Duodenal mucosa (tissue), 2 donors: ENCODE results near the gene NDUFB8.

Experiments used
- H3K27ac ChIP-seq: one replicate; pipeline ENCODE4 v1.7.0; 2013; ENCODE audit warnings: low read depth, low read length
- H3K27me3 ChIP-seq, 2 donors: one replicate each; pipeline ENCODE4 v1.7.0; 2013; ENCODE audit warnings: low read length in 2 of 2, control low read depth in 1 of 2; ENCODE audit not compliant: insufficient read depth in 2 of 2, control insufficient read depth in 1 of 2
- H3K36me3 ChIP-seq, 2 donors: one replicate each; pipeline ENCODE4 v1.7.0; 2013; ENCODE audit warnings: low read length in 2 of 2, control low read depth in 1 of 2; ENCODE audit not compliant: insufficient read depth in 2 of 2, control insufficient read depth in 1 of 2
- H3K4me1 ChIP-seq, 2 donors: one replicate each; pipeline ENCODE4 v1.7.0; 2013; ENCODE audit warnings: low read length in 2 of 2, control low read depth in 1 of 2; ENCODE audit not compliant: insufficient read depth in 2 of 2, control insufficient read depth in 1 of 2
- H3K4me3 ChIP-seq, 2 donors: one replicate each; pipeline ENCODE4 v1.7.0; 2013; ENCODE audit warnings: low read length in 2 of 2, low read depth in 1 of 2
- H3K9ac ChIP-seq, 2 donors: one replicate each; pipeline ENCODE4 v1.7.0; 2013; ENCODE audit warnings: low read length in 2 of 2, low read depth in 1 of 2
- H3K9me3 ChIP-seq, 2 donors: one replicate each; pipeline ENCODE4 v1.7.0; 2013; ENCODE audit warnings: low read length in 2 of 2, control low read depth in 1 of 2; ENCODE audit not compliant: control insufficient read depth in 1 of 2

The NDUFB8 gene

GRCh38 chr10:100544950-100545349, 15.3 kb upstream of the NDUFB8 start:
- peaks cover 48 to 85% of the 10 kb centered on the region in 2 donors for H3K36me3 ChIP-seq

GRCh38 chr10:100537475-100537874, 7.8 kb upstream of the NDUFB8 start:
- H3K4me3 ChIP-seq: no peak overlapping the region
- H3K9me3 ChIP-seq: no peaks in the 10 kb centered on the region
- H3K4me1 ChIP-seq: peaks cover 16 to 17% of the 10 kb centered on the region in 2 donors
- H3K9ac ChIP-seq: no peak overlapping the region
- H3K27ac ChIP-seq: no peak overlapping the region
- peaks cover 10 to 35% of the 10 kb centered on the region in 2 donors for H3K36me3 ChIP-seq
- no peaks in the 10 kb centered on the region for H3K27me3 ChIP-seq

More at GRCh38 chr10:100544950-100545349, 15.3 kb upstream of the NDUFB8 start:
- Histone ChIP-seq H3K9ac (no peak overlapping the region), H3K27ac (no peak overlapping the region), H3K4me1 (no peaks in the 10 kb centered on the region), H3K4me3 (no peak overlapping the region), H3K27me3 (no peaks in the 10 kb centered on the region), H3K9me3 (no peaks in the 10 kb centered on the region)

DNA sequence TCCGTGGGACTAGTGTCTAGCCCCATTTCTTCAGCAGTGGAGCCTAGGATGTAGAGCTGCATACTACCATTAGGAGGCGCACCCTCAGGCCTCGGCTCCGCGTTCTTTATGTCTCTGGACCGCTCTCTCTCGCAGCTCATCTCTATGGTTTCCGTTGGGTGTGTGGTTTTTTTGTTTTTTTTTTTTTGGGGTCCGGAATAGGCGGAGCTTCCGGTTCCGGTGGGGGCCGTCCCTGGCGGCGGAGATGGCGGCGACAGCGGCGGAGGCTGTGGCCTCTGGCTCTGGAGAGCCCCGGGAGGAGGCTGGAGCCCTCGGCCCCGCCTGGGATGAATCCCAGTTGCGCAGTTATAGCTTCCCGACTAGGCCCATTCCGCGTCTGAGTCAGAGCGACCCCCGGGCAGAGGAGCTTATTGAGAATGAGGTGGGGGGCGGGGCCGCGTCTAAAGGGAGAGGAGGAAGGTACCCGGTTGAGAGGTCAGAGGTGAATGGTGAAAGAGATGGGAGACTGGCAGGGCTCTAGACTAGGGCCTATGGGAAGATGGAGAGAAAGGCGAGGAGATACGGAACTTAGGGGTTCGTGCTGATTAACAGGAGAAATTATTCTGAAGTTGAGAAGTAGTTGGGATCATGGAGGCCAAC, 6.2 kb upstream of the NDUFB8 start, which contains the start of gene HIF1AN:
TSS of gene HIF1AN (plus strand) at position 229 of the 639 bp plus-strand sequence. CDS start at position 245, 16 bp downstream.
- Histone ChIP-seq H3K9me3 (no peaks in the 10 kb centered on the region), H3K9ac (peak within 1 kb of the TSS; percentile 49 to 64), H3K4me3 (peak within 1 kb of the TSS; percentile 89 to 90), H3K4me1 (peaks cover 16 to 17% of the 10 kb centered on the region in 2 donors), H3K27ac (no peak within 1 kb of the TSS), H3K27me3 (no peaks in the 10 kb centered on the region), H3K36me3 (peaks cover 4 to 26% of the 10 kb centered on the region in 2 donors)

DNA sequence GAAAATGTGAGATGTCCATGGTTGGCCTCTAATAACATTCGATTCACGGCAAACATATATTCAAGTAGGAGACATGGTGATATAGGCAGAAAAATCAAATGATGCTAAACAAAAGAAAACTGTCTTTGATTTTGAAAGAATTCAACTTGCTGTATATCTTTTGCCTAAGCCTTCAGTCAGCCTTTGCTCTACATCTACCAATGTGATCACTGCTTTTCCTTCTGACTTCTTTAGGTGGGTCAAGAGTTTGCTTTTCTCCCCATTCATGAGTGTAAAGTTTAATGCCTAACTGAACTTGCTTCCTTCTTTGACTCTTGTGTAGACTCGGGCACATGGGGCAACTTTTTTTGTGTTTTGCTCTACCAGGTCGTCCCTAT, 5.7 kb upstream of the NDUFB8 start:
- H3K4me1 ChIP-seq: peaks cover 17 to 18% of the 10 kb centered on the region in 2 donors
- no peaks in the 10 kb centered on the region for H3K27me3 ChIP-seq
- no peak overlapping the region for H3K9ac ChIP-seq
- no peak overlapping the region for H3K27ac ChIP-seq
- H3K4me3 ChIP-seq: peak overlapping the region; percentile 89 to 90
- peaks cover 4 to 21% of the 10 kb centered on the region in 2 donors for H3K36me3 ChIP-seq
- no peaks in the 10 kb centered on the region for H3K9me3 ChIP-seq

DNA sequence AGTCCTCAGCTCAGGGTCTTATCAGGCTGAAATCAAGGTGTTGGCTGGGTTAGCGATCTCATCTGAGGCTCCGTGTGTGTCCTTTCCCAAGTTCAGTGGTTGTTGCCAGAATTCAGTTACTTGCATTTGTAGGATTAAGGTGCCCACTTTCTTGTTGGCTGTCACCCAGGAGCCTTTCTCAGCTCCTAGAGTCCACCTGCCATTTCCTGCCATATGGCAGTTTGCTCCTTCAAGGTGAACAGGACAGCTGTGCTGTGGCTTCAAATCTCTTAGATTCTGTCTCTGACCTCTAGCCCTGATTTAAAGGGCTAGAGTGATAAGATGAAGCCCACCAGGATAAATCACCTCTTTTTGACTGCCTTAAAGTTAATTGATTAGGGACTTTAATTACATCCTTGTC, 5.1 kb upstream of the NDUFB8 start:
- Histone ChIP-seq H3K4me1 (peaks cover 21% of the 10 kb centered on the region in 2 donors), H3K9me3 (no peaks in the 10 kb centered on the region), H3K4me3 (no peak overlapping the region), H3K27ac (no peak overlapping the region), H3K36me3 (peaks cover 4 to 17% of the 10 kb centered on the region in 2 donors), H3K9ac (no peak overlapping the region), H3K27me3 (no peaks in the 10 kb centered on the region)

DNA sequence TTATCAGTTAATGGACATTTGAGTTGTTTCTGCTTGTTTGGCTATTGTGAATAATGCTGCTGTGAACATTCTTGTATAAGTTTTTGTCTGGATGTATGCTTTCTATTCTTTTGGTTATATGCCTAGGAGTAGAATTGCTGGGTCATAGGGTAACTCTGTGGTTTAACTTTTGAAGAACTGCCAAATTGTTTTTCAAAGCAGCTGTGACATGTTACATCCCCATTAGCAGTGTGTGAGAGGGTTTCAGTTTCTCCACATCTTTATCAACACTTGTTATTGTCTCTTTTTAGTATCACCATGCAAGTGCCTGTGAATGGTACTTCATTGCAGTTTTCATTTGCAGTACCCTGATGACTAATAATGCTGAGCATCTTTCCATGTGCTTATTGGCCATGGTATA, 2.1 kb upstream of the NDUFB8 start:
- H3K4me1 ChIP-seq: peaks cover 23 to 27% of the 10 kb centered on the region in 2 donors
- no peak overlapping the region for H3K4me3 ChIP-seq
- no peaks in the 10 kb centered on the region for H3K9me3 ChIP-seq
- H3K36me3 ChIP-seq: peaks cover 2 to 5% of the 10 kb centered on the region in 2 donors
- H3K9ac ChIP-seq: no peak overlapping the region
- no peak overlapping the region for H3K27ac ChIP-seq
- H3K27me3 ChIP-seq: no peaks in the 10 kb centered on the region

- Histone ChIP-seq H3K36me3 (peaks cover 20 to 32% of the 10 kb centered on the region in 2 donors), H3K9ac (peak overlapping the region; percentile 93 to 99), H3K9me3 (no peaks in the 10 kb centered on the region), H3K27me3 (no peaks in the 10 kb centered on the region), H3K4me1 (peaks cover 12 to 19% of the 10 kb centered on the region in 2 donors), H3K27ac (no peak overlapping the region), H3K4me3 (peak overlapping the region; percentile 92 to 99)
These were observed 673 bp downstream of the NDUFB8 start for GRCh38 chr10:100528921-100529474.

GRCh38 chr10:100528123-100528886, 1.4 kb downstream of the NDUFB8 start:
- Histone ChIP-seq H3K27me3 (no peaks in the 10 kb centered on the region), H3K27ac (no peak overlapping the region), H3K4me3 (peak overlapping the region; percentile 92 to 99), H3K4me1 (peaks cover 12 to 19% of the 10 kb centered on the region in 2 donors), H3K36me3 (peaks cover 26 to 39% of the 10 kb centered on the region in 2 donors), H3K9ac (peak overlapping the region; percentile 93 to 99), H3K9me3 (no peaks in the 10 kb centered on the region)

GRCh38 chr10:100524638-100525037, 5.0 kb downstream of the NDUFB8 start:
- Histone ChIP-seq H3K9me3 (no peaks in the 10 kb centered on the region), H3K9ac (no peak overlapping the region), H3K4me3 (no peak overlapping the region), H3K27me3 (peaks cover 0 to 3% of the 10 kb centered on the region in 2 donors), H3K36me3 (peaks cover 29 to 44% of the 10 kb centered on the region in 2 donors), H3K4me1 (peaks cover 8 to 13% of the 10 kb centered on the region in 2 donors), H3K27ac (no peak overlapping the region)

DNA sequence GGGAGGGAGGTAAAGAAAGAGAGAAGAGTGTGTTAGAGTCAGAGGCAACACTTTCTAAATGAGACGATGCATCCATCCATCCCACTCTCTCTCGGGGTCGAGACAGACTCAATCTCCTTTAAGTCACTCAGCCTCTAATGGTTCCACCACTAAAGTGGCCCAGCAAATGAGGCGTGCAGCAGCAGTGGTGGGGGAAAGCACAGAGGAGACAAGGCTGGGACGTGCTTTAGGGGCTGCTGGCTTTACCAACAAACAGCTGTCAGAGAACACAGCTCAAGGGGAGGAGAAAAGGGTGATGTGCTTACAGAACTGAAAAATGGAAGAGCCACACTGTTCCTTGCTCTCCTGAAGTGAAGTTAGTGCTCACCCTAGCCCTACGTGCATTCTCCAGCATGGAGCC, 5.5 kb downstream of the NDUFB8 start:
- Histone ChIP-seq H3K4me1 (peaks cover 8 to 17% of the 10 kb centered on the region in 2 donors), H3K27me3 (peaks cover 3% of the 10 kb centered on the region in 2 donors), H3K4me3 (no peak overlapping the region), H3K9ac (no peak overlapping the region), H3K36me3 (peaks cover 29 to 44% of the 10 kb centered on the region in 2 donors), H3K27ac (no peak overlapping the region), H3K9me3 (no peaks in the 10 kb centered on the region)
